RCC 7860 (cell line): ENCODE results near the gene PVRIG.
"Not testable (repeated sequence)": the region's sequence is repeated elsewhere in the genome, so short reads cannot be mapped to it uniquely, and the experiment has no call there.

Experiments used
- DNase-seq: peaks from one replicate; pipeline ENCODE4 v3.0.0-alpha.2; 2015; ENCODE audit warnings: low spot score
- FAIRE-seq: peaks from 2 replicates; lab custom pipeline; 2012; peaks lifted over from hg19 to GRCh38; lab: Jason Lieb, UNC

Gene PVRIG

DNA sequence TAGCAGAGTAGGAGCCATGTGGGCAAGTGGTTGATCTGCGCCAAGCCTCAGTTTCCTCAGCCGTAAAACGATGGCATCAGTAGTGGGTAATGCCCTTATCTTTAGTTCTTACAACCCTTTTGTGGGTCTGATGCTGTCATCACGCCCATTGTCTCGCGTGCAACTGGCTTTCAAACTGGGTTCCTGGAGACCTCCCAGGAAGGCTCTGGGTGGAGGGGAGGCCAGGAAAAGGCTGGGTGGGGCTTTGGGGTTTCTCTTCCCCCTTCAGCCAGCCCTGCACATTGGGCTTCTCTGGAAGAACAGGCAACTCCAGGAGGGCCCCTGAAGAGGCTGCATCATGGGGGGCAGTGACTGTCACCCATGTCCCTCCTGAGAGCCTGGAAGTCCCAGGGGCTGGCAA lies 5.1 kb downstream of the PVRIG start:
- FAIRE-seq, DNase-seq: not testable (repeated sequence)

DNA sequence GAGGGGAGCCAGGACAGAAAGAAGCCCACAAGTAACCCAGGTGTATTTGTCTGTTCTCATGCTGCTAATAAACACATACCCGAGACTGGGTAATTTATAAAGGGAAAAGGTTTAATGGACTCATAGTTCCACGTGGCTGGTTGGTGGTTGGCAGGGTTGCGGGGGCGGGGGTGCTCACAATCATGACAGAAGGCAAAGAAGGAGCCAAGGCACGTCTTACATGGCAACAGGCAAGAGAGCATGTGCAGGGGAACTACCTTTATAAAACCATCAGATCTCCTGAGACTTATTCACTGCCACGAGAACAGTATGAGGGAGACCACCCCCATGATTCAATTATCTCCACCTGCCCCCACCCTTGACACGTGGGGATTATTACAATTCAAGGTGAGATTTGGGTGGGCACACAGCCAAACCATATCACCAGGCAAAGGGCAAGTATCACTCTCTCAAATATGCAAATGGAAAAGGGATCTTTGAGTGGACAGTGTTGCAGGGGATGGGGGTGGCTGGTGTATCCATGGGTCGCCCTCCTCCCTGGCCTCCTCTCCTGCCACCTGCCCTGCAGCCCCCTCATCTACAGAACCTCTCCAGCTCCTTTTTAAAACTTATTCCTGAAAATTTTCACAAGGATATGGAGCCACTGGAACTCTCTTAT lies 15.0 kb downstream of the PVRIG start:
- FAIRE-seq, DNase-seq: not testable (repeated sequence)

DNA sequence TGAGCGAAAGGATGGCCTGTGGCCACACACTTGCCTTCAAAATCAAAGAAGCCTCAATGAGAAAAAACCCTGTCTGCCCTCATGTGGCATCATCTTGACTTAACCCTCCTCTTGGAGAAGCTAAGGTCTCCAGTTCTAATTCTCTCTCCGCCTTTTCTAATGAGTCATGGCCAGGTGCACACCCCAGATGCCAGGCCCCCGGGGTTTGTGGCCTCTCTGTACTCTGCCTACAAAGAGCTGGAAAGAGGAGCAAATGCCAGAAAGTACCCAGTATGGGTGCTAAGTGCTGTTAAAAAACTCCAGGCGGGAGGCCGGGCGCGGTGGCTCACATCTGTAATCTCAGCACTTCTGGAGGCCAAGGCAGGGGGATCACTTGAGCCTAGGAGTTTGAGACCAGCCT lies 20.2 kb downstream of the PVRIG start:
- not testable (repeated sequence) for FAIRE-seq, DNase-seq

DNA sequence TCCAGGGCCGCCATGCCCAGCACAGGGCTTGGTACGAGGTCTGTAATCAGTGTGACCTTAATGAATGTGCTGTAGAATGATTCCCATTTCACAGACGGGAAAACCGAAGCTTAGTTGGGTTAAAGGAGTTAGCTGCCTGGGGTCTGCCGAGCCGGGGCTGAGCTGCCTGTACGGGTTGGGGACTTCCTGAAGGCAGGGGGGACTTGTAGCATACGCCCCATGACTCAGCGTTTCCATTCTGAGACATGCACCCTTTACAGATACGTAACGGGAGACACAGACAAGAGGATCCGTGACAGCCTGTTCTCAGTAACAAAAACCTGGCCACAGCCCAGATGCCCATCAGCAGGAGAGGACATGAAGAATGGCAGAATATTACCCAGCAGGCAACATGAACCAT lies 23.6 kb downstream of the PVRIG start:
- not testable (repeated sequence) for FAIRE-seq, DNase-seq

DNA sequence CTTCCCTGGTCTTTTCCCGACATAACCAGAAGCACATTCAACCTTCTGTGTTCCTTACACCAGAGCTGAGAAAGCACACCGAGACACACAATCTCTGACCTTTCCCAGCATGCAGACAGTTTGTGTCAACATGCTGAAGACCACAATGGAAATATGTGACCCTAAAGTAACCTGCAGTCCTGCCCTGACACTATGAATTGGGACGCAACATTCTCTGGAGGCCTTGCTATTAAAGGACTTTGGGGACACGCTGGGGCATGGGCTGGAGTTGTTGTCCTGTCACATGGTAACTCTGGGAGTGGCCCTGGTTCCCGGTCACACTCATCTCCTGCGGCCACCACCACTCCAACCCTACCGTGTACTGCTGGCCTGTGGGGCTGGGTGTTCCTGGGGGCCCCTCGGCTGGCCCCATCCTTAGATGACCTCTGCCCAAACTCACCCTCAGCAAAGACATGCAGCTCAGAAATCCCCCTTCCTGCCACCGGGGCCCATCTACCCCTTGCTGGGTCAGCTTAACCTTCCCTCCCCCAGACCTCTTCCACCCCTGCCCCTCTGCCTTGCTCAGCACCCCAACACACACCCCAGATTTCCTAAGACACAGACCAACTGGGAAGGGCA lies 25.3 kb downstream of the PVRIG start:
- not testable (repeated sequence) for FAIRE-seq, DNase-seq

DNA sequence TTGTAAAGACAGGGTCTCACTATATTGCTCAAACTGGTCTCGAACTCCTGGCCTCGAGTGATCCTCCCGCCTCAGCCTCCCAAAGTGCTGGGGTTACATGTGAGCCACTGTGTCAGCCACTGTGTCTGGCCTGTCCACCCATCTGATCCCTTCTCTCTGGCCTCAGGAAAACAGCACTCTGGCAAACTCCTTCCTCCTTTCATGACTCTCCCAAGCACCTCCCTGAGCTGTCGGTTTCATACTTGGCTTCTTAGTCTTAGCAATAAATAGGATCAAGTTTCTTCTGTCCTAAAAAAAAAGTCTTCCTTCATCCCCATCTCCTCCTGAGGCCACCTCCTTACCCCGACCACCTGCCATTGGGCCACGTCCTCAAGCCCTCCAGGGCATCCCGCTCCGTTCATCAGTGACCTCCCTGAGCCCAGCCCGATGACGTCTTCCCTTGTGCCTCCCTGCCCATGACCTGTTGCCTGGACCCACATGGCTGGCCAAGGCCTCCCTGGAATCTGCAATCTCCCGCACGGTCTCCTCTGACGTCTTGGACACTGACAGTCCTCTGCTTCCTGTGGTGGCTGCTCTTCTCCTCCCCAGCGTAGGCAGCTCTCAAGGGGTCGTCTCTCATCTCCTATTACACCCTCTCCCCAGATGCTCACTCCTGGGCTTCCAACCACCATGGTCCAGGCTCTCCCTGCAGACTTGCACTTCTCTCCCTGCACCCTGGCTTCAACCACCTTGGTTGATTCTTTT lies 26.5 kb downstream of the PVRIG start:
- DNase-seq, FAIRE-seq: not testable (repeated sequence)

DNA sequence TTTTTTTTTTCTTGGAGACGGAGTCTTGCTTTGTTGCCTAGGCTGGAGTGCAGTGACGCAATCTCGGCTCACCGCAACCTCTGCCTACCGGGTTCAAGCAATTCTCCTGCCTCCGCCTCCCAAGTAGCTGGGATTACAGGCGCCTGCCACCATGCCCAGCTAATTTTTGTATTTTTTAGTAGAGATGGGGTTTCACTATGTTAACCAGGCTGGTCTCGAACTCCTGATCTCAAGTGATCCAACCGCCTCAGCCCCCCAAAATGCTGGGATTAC lies 27.1 kb downstream of the PVRIG start:
- not testable (repeated sequence) for FAIRE-seq, DNase-seq

DNA sequence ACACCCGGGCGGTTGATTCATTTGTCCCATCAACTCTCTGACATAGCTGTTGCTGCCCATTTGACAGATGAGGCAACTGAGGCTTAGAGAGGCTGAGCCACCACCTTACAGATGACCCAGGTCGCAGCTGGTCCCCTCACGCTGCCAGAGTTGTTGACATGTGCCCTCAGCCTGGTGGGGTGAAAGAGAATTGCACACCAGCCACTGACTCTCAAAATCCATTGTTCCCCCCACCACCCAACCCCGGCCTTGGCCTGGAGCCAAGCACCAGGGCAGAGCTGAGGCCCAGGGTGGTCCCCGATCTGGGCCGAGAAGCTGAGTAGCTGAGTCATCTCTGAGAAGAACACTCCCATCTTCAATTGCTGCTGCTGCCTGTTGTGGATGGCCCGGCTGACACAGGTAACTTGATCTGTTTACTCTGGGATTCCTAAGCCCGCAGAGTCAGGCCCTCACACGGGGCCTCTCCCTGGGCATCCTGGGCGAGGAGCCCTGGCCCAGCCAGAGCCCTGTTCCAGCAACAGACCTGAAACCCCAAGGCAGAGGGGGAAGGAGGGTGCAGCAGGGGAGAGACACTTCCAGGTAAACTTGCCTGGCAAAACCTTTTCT lies 27.5 kb downstream of the PVRIG start:
- DNase-seq (peak; percentile 70), FAIRE-seq (peak; percentile 24)

DNA sequence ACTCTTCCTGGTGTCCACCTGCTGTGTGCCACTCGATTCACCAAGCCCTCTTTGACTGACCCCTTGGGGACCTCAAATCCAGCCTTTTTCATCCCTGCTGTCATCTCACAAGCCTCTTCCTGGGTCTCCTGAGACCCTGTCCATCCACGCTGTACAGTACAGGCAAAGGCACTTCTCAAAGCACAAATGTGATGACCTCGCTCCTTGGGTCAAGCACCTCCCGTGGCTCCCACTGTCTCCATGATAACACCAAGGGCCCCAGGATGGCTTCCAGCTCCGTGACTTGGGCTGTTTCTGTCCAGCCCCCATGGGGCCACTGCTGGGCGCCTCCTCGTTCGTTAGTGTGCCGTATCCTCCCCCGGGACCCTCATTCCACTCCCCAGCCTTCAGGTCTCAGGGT lies 28.7 kb downstream of the PVRIG start:
- DNase-seq (no peak), FAIRE-seq (no peak)

DNA sequence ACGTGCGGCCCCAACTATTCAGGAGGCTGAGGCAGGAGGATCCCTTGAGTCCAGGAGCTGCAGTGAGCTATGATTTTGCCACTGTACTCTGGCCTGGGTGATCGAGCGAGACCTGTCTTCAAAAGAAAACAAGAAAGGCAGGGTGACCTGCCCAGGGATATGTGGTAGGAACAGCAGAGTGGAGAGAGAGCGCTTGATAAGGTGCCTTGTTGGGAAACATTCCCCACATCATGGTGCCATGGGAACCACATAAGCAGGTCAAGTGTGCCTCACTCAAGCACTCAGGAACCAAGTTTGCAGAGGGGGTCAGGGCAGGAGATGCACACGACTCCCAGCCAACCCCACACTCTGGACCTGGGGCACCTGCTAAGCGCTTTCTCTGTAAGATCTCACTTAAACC lies 37.3 kb downstream of the PVRIG start:
- FAIRE-seq (no peak), DNase-seq (no peak)

DNA sequence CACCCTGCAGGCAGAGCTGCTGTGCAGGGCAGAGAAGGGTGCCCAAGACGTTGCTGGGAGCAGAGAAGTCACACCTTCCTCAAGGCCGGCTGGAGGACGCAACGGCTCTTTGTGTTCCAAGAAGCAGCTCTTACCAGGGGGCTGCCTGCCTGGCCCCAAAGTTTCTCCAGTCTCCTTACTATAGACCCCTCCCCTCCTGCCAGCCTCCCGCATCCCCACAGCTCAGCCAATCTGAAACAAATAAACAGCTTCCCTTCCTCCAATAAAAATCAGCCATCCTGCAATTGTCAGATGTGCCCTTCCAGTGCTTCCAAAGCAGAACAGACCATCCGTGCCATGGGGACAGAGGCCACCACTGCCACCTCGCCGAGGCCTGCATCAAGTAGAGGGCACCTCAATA lies 40.2 kb downstream of the PVRIG start:
- not testable (repeated sequence) for FAIRE-seq, DNase-seq

DNA sequence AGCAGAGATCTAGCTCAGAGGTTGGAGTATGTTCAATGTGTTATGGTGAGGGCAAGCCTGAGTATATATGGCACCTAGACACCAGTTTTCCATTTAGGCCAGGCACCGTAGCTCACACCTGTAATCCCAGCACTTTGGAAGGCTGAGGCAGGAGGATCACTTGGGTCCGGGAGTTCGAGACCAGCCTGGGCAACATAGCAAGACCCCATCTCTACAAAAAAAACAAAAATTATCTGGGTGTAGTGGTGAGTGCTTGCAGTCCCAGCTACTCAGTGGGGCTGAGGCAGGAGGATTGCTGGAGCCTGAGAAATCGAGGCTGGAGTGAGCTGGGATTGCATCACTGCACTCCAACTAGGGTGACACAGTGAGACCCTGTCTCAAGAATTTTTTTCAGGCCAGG lies 43.1 kb downstream of the PVRIG start:
- not testable (repeated sequence) for DNase-seq, FAIRE-seq

DNA sequence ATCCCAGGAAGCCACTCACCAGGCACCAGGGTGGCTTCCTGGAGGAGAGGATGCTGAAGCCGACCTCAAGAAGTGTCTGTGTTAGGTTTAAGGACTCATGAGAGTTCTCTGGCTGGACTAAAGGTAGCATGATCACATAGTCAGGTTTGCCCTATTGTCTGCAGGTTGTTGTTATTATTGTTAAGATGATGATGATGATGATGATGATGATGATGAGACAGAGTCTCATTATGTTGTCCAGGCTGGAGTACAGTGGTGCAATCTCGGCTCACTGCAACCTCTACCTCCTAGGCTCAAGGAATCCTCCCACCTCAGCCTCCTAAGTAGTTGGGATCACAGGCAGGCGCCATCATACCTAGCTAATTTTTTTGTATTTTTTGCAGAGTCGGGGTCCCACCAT lies 44.5 kb downstream of the PVRIG start:
- not testable (repeated sequence) for FAIRE-seq, DNase-seq

DNA sequence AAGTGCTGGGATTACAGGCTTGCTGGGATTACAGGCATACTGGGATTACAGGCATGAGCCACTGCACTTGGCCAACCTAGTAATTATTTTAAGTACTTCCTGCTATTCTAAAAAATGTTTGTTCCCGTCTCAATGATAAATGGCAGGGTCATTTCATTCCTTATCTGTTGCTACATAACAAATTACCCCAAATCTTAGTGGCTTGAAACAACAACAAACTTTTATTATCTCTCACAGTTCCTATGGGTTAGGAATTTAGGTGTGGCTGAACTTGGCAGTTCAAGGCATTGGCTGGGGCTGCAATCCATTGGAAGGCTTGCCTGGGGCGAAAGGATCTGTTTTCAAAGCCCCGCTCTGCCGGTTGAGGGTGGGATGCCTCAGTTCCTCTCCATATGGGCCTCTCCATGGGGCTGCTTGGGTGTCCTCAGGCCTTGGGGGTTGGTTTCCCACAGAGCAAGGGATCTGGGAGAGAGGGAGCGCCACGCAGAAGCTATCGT lies 45.0 kb downstream of the PVRIG start:
- DNase-seq, FAIRE-seq: not testable (repeated sequence)

DNA sequence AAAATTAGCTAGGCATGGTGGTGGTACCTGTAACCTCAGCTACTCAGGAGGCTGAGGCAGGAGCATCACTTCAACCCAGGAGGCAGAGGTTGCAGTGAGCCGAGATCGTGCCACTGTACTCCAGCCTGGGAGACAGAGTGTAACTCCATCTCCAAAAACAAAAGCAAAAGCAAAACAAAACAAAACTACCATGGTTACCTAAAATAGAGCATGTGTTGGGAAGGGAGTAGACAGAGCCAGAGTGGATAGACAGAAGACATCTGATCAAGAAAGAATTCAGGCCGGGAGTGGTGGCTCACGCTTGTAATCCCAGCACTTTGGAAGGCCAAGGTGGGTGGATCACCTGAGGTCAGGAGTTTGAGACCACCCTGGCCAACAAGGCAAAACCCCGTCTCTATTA lies 46.1 kb downstream of the PVRIG start:
- not testable (repeated sequence) for DNase-seq, FAIRE-seq

DNA sequence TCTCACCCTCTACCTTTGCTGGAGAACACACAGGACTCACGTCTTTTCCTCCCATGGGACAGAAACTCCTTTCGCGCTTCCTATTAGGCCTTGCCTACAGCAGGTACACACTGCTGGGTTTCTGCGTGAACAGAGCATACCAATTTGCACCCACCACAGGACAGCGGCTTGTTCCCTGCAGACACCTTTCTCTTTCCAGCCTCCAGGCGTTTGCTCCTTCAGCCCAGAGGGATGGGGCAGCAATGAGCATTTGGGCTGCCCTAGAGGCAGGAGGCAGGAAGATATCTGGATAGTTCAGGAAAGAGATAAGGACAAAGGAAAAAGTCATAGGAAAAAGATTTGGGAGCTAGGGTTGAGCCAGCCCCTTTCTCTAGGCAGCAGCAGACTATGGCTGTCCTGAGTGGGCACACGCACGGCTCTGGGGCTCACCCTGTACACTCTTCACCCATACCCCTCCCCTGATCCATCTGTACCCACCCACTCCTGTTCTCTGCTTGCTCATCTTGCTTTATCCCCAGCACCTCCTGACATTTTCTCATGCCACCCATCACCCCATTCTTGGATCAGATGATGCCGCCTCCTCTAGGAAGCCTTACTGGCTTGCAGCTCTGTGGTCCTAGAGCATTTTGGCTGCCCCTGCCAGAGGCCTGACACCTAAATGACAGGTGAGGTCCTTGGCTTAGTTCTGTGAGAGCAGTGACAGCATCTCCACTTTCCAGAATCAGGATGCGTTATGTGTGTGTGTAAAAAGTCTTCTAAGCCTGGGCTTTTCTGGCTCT lies 47.0 kb downstream of the PVRIG start:
- FAIRE-seq: no peak
- DNase-seq: no peak

DNA sequence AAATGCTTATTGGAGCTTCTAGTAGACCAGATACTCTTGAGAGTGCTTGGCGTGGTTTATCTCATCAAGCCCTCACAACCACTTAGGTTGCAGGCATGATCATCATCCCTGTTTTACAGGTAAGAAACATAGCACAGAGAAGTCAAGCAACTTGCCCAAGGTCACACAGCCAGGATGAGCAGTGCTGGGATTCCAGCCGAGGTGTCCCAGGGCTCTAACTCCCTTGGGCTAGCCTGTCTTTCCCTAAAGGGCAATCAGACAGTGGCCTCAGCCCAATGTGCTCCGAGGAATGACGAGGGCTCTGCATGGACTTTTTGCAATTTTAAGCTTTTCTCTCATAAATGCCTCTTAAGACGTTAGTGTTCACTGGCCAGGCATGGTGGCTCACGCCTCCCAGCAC lies 47.9 kb downstream of the PVRIG start:
- DNase-seq (no peak), FAIRE-seq (no peak)

DNA sequence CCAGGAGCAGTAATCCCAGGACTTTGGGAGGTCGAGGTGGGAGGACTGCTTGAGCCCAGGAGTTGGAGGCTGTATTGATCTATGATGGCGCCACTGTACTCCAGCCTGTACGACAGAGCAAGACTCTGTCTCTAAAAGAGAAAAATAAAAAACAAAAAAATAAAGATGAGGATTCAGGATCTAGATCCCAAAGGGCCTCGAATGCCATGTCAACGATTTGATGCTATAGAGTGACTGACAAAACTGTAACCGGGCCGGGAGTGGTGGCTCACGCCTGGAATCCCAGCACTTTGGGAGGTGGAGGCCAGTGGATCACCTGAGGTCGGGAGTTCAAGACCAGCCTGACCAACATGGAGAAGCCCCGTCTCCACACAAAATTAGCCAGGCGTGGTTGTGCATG lies 49.1 kb downstream of the PVRIG start:
- DNase-seq, FAIRE-seq: not testable (repeated sequence)

DNA sequence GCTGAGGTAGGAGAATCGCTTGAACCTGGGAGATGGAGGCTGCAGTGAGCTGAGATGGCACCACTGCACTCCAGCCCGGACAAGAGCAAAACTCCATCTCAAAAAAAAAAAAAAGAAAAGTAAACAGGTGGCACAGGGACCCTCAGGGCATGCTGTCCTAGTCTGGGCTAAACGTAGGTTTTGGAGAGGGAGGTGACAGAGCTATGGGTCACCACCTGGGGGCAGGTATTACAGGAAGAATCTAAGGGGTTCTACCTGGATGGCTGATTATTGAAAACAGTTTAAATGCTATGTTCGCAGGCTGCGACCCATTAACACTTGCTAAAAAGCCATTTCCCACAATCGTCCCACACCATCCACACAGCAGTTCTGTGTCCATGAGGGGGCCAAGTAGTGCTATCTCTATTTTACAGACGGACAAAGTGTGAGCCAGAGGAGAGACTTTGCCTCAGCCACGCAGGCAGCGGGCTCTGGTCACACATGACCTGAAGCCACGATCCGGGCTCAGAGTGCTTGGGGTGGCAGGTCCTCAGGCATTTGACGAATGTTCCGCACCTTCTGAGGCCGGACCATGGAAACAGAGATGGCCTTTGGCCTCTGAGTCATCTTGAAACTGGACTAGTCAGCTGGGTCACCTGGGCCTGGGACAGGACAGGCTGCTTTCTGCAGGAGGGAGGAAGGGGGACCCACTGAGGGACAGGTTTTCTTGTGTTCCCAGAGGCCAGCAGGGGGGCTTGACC lies 49.7 kb downstream of the PVRIG start:
- FAIRE-seq: peak; percentile 48
- peak; percentile 79 for DNase-seq
